HG03103 (cell line): Measurements from ENCODE around the gene KMT2C.
A peak's percentile ranks its signal among the peaks of the same experiment; 100 is the strongest.
"Not testable (repeated sequence)": the region's sequence is repeated elsewhere in the genome, so short reads cannot be mapped to it uniquely, and the experiment has no call there.

ENCODE experiments used
- ATAC-seq: cut with Tn5 transposase; IDR thresholded peaks from one replicate; pipeline ENCODE4 v1.9.1; 2021; ENCODE audit warnings: low read depth; ENCODE audit not compliant: unreplicated experiment

KMT2C gene

GRCh38 chr7:152435384-152436110 is at the start of gene KMT2C:
Gene KMT2C (minus strand): TSS chr7:152436003. CDS start chr7:152435786, 217 bp downstream.
- ATAC-seq: peak; percentile 9

- ATAC-seq: no peak
Measured at GRCh38 chr7:152481082-152481481, 45.3 kb upstream of the KMT2C start.

- no peak for ATAC-seq
Measured at GRCh38 chr7:152480664-152481063, 44.9 kb upstream of the KMT2C start.

- no peak for ATAC-seq
Measured at GRCh38 chr7:152479595-152479994, 43.8 kb upstream of the KMT2C start.

- ATAC-seq: no peak
Measured at GRCh38 chr7:152478140-152478539, 42.3 kb upstream of the KMT2C start.

GRCh38 chr7:152477079-152477478 is 41.3 kb upstream of the KMT2C start:
- ATAC-seq: no peak

- no peak for ATAC-seq
Measured at GRCh38 chr7:152476551-152476950, 40.7 kb upstream of the KMT2C start.

- ATAC-seq: not testable (repeated sequence)
Measured at GRCh38 chr7:152471023-152471620, 35.3 kb upstream of the KMT2C start.

- not testable (repeated sequence) for ATAC-seq
Measured at GRCh38 chr7:152470251-152471022, 34.6 kb upstream of the KMT2C start.

GRCh38 chr7:152469576-152469975 is 33.8 kb upstream of the KMT2C start:
- ATAC-seq: not testable (repeated sequence)

- ATAC-seq: no peak
Measured at GRCh38 chr7:152467225-152467624, 31.4 kb upstream of the KMT2C start.

GRCh38 chr7:152465119-152465387 is 29.2 kb upstream of the KMT2C start:
- ATAC-seq: no peak

- peak; percentile 25 for ATAC-seq
Measured at GRCh38 chr7:152464312-152465118, 28.7 kb upstream of the KMT2C start.

GRCh38 chr7:152463709-152464311 is 28.0 kb upstream of the KMT2C start:
- ATAC-seq: peak; percentile 84

GRCh38 chr7:152462995-152463708 is 27.3 kb upstream of the KMT2C start:
- peak; percentile 8 for ATAC-seq

- ATAC-seq: no peak
Measured at GRCh38 chr7:152459724-152460251, 24.0 kb upstream of the KMT2C start.

- no peak for ATAC-seq
Measured at GRCh38 chr7:152451356-152451755, 15.6 kb upstream of the KMT2C start.

GRCh38 chr7:152445386-152446008 is 9.7 kb upstream of the KMT2C start:
- ATAC-seq: not testable (repeated sequence)

GRCh38 chr7:152443586-152443985 is 7.8 kb upstream of the KMT2C start:
- ATAC-seq: no peak
